H1 (cell line): ENCODE results near the gene SLC23A1. TPM values are rescaled to one million over a fixed set of nuclear protein-coding genes. Genes with fewer than 3 reads are reported as not detected.

Experiments
- CBX5 ChIP-seq: fragments of 300-800, 300-1000 bp; sonication (generic); IDR thresholded peaks from 2 replicates; pipeline ENCODE4 v1.7.1; 2016; ENCODE audit warnings: antibody characterized with exemption, low read length, low read depth
- HDAC2 ChIP-seq, 2 experiments: fragments of 300-600 bp in 1 of 2; sonication (generic) in 1 of 2; IDR thresholded peaks; 2 replicates each; pipeline ENCODE4 v1.6.1; 2011 to 2012; ENCODE audit warnings: low read depth in 2 of 2, low read length in 2 of 2, mild to moderate bottlenecking in 2 of 2, moderate library complexity in 2 of 2, borderline replicate concordance in 1 of 2, inconsistent platforms in 1 of 2
- HDAC6 ChIP-seq: IDR thresholded peaks from one replicate; pipeline ENCODE4 v1.7.1; 2012; ENCODE audit warnings: low read depth, mild to moderate bottlenecking, inconsistent platforms, low read length, moderate library complexity
- SIN3A ChIP-seq, 2 experiments: IDR thresholded peaks in 1 of 2; conservative IDR thresholded peaks in 1 of 2; 2 replicates each; pipeline ENCODE4 v1.6.1; 2011 to 2012; ENCODE audit warnings: low read length in 2 of 2, improper control_type of control experiment in 1 of 2, low read depth in 1 of 2, mild to moderate bottlenecking in 1 of 2
- SP2 ChIP-seq: IDR thresholded peaks from 2 replicates; pipeline ENCODE4 v1.6.1; 2012; ENCODE audit warnings: mild to moderate bottlenecking, low read length, inconsistent platforms
- polyA plus RNA-seq, 7 experiments: library from polyadenylated mRNA; depleted of rRNA in 3 of 7; stranded (reverse) in 5 of 7; unstranded in 2 of 7; fragments of >200 nt in 5 of 7; fragments of 200-250 nt in 2 of 7; gene quantifications; 1 replicate in 5 of 7; 2 replicates in 1 of 7; 4 replicates in 1 of 7; pipeline versions ENCODE4 v1.2.1 to v1.2.3, GENCODE V29; 2011 to 2013; ENCODE audit warnings: missing spikeins in 2 of 7, mixed read lengths in 2 of 7
- total RNA-seq: library from RNA; stranded (reverse); fragmentation: NEBNext Ultra II Directional; extraction: Animal tissue kit (Norgen Biotek cat#: 25700); gene quantifications from 2 replicates; pipeline ENCODE4 v1.2.1, GENCODE V29; 2021
- TF ChIP-seq, protein P1 (sequence below), 3 experiments: IDR thresholded peaks; 1 replicate in 2 of 3; 2 replicates in 1 of 3; pipeline versions ENCODE4 v1.5.1 to v1.6.1; 2011; ENCODE audit warnings: low read length in 3 of 3, mild to moderate bottlenecking in 3 of 3, inconsistent platforms in 2 of 3, low read depth in 1 of 3, moderate library complexity in 1 of 3; ENCODE audit not compliant: insufficient read depth in 1 of 3; ENCODE audit errors: control extremely low read depth in 1 of 3

The SLC23A1 gene
- total and polyA plus RNA-seq, 2 of the 8 experiments (the other 6 are each of a cell fraction or from before 2014, with no cell fraction given), result not detected

DNA sequence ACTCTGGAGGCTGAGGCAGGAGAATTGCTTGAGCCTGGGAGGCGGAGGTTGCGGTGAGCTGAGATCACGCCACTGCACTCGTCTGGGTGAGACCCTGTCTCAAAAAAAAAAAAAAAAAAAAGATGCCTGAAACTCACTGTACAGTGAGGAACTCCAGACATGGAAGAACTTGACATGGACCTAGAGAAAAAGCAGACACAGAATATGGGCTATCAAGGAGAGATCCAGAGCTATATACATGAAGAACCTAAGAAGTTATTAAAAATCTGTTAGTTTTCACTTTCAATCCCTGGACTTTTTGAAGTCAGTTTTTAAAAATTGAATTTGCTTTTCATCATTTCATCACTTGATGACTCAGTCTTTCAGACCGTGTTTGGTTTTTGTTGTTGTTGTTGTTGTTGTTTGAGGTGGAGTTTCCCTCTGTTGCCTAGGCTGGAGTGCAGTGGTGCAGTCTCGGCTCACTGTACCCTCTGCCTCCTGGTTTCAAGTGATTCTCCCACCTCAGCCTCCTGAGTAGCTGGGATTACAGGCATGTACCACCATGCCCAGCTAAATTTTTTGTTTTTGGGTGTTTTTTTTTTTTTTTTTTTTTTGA, 21.2 kb downstream of the SLC23A1 start (continued):
- TF ChIP-seq, protein P1, sequence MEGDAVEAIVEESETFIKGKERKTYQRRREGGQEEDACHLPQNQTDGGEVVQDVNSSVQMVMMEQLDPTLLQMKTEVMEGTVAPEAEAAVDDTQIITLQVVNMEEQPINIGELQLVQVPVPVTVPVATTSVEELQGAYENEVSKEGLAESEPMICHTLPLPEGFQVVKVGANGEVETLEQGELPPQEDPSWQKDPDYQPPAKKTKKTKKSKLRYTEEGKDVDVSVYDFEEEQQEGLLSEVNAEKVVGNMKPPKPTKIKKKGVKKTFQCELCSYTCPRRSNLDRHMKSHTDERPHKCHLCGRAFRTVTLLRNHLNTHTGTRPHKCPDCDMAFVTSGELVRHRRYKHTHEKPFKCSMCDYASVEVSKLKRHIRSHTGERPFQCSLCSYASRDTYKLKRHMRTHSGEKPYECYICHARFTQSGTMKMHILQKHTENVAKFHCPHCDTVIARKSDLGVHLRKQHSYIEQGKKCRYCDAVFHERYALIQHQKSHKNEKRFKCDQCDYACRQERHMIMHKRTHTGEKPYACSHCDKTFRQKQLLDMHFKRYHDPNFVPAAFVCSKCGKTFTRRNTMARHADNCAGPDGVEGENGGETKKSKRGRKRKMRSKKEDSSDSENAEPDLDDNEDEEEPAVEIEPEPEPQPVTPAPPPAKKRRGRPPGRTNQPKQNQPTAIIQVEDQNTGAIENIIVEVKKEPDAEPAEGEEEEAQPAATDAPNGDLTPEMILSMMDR (IDR thresholded peaks at IDR 0.05; ENCODE audit: control extremely low read depth in 1 of 3, insufficient read depth in 1 of 3, low read depth in 1 of 3, low read length in 3 of 3), result no peak
- no peak for TF ChIP-seq SIN3A (conservative IDR thresholded peaks at IDR 0.05 in 1 of 2, IDR thresholded peaks at IDR 0.05 in 1 of 2; ENCODE audit: low read depth in 1 of 2, low read length in 2 of 2)
- TF ChIP-seq HDAC2 (IDR thresholded peaks at IDR 0.05; ENCODE audit: borderline replicate concordance in 1 of 2, low read depth in 2 of 2, low read length in 2 of 2), result no peak
- TF ChIP-seq CBX5, result no peak
- no peak for TF ChIP-seq HDAC6
- TF ChIP-seq SP2, result no peak
- TF ChIP-seq, all 59 proteins: peak for 0
